HCT116 (cell line): ENCODE data around the gene CCDC28B.

Experiments used
- CTCF ChIP-seq, 3 experiments: fragments of 200-600 bp in 1 of 3; sonication (generic) in 1 of 3; IDR thresholded peaks in 2 of 3; conservative IDR thresholded peaks in 1 of 3; 2 replicates each; pipeline ENCODE4 v1.5.1; 2012 to 2017; ENCODE audit warnings: low read depth in 2 of 3, low read length in 2 of 3, antibody characterized with exemption in 1 of 3, borderline replicate concordance in 1 of 3, control low read depth in 1 of 3, mild to moderate bottlenecking in 1 of 3, mixed read lengths in 1 of 3, mixed run types in 1 of 3, moderate library complexity in 1 of 3; ENCODE audit not compliant: insufficient read depth in 1 of 3
- EGR1 ChIP-seq: IDR thresholded peaks from 2 replicates; pipeline ENCODE4 v1.6.1; 2012; ENCODE audit warnings: low read depth
- EZH2 ChIP-seq: fragments of 200-600 bp; sonication (generic); IDR thresholded peaks from 2 replicates; pipeline ENCODE4 v1.6.1; 2017; ENCODE audit warnings: antibody characterized with exemption, mixed run types
- POLR2A ChIP-seq: IDR thresholded peaks from 2 replicates; pipeline ENCODE4 v1.7.0; 2011; ENCODE audit warnings: borderline replicate concordance; ENCODE audit not compliant: insufficient read depth, insufficient read length; ENCODE audit errors: extremely low read depth
- SIN3A ChIP-seq: IDR thresholded peaks from 2 replicates; pipeline ENCODE4 v1.6.1; 2012; ENCODE audit warnings: low read depth

DNA sequence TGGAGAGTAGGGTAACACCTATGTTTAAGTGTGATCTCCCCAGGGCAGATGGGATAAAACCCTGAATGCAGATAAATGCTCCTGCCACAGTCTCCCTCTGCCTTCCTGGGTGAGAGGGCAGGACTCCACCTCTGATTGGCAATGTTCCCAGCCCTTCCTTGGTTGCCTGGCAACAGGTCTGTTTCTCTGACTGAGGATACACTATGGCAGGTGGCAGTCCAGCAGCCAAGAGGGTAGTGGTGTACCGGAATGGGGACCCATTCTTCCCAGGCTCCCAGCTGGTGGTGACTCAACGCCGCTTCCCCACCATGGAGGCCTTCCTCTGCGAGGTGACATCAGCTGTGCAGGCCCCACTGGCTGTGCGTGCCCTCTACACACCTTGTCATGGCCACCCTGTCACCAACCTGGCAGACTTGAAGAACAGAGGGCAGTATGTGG lies 8.5 kb downstream of the CCDC28B start, which contains the start of gene DCDC2B:
- TF ChIP-seq CTCF (IDR thresholded peaks at IDR 0.05 in 2 of 3, conservative IDR thresholded peaks at IDR 0.05 in 1 of 3; ENCODE audit: borderline replicate concordance in 1 of 3, insufficient read depth in 1 of 3, low read depth in 2 of 3, low read length in 2 of 3) (no peak), SIN3A (no peak), EZH2 (no peak), EGR1 (no peak), POLR2A (no peak)
